K562 (cell line): ENCODE measurements around the gene SLC22A23. TPM values are rescaled to one million over a fixed set of nuclear protein-coding genes. Genes with fewer than 3 reads are reported as not detected.

Experiments
- ARID1B ChIP-seq: fragments of 450-650 bp; IDR thresholded peaks from 2 replicates; pipeline ENCODE4 v1.6.1; 2016; ENCODE audit warnings: antibody characterized with exemption, mild to moderate bottlenecking, inconsistent platforms
- ATF1 ChIP-seq, 2 experiments: fragments of 450-650 bp in 1 of 2; IDR thresholded peaks; 2 replicates each; pipeline ENCODE4 v1.6.1; 2016; ENCODE audit warnings: missing compliant biosample characterization in 1 of 2, missing genetic modification characterization in 1 of 2
- COPS2 ChIP-seq: fragments of 450-650 bp; conservative IDR thresholded peaks from 2 replicates; pipeline ENCODE4 v1.6.1; 2016; ENCODE audit warnings: mild to moderate bottlenecking, moderate library complexity
- CREM ChIP-seq: IDR thresholded peaks from 2 replicates; pipeline ENCODE4 v1.6.1; 2014; ENCODE audit warnings: antibody characterized with exemption, low read depth
- CSDE1 ChIP-seq, 2 experiments: fragments of 450-650 bp; IDR thresholded peaks; 2 replicates each; pipeline ENCODE4 v1.6.1; 2016; ENCODE audit warnings: mild to moderate bottlenecking in 1 of 2
- MLLT1 ChIP-seq, 2 experiments: fragments of 450-650 bp; IDR thresholded peaks; 2 replicates each; pipeline ENCODE4 v1.6.1; 2016
- RAD51 ChIP-seq: fragments of 450-650 bp; IDR thresholded peaks from 2 replicates; pipeline ENCODE4 v1.7.1; 2016; ENCODE audit warnings: low read depth, mild to moderate bottlenecking, borderline replicate concordance
- SIN3B ChIP-seq: fragments of 450-650 bp; IDR thresholded peaks from 2 replicates; pipeline ENCODE4 v1.6.1; 2017; ENCODE audit warnings: low read depth, mild to moderate bottlenecking, moderate library complexity
- SP2 ChIP-seq: IDR thresholded peaks from 2 replicates; pipeline ENCODE4 v1.6.1; 2011; ENCODE audit warnings: mild to moderate bottlenecking, low read depth, low read length, moderate library complexity; ENCODE audit not compliant: poor library complexity, severe bottlenecking; ENCODE audit errors: extremely low read depth
- SRSF7 ChIP-seq: fragments of 200-400 bp; formaldehyde crosslinking; optimal IDR thresholded peaks from 2 replicates; pipeline ENCODE3; 2017; ENCODE audit warnings: mild to moderate bottlenecking, low read depth, low read length
- YBX1 ChIP-seq: fragments of 450-650 bp; IDR thresholded peaks from 2 replicates; pipeline ENCODE4 v1.7.1; 2016; ENCODE audit warnings: mild to moderate bottlenecking
- ZBTB11 ChIP-seq, 3 experiments: fragments of 200-800 bp in 1 of 3; fragments of 250-450 bp in 1 of 3; fragments of 450-650 bp in 1 of 3; sonication (Bioruptor Pico) in 1 of 3; sonication (Bioruptor generic) in 1 of 3; formaldehyde crosslinking in 1 of 3; IDR thresholded peaks; 2 replicates each; pipeline versions ENCODE4 v1.6.1 to v1.8.0; 2016 to 2022; ENCODE audit warnings: mild to moderate bottlenecking in 2 of 3, missing genetic modification characterization in 2 of 3, missing compliant biosample characterization in 1 of 3, moderate library complexity in 1 of 3
- ZBTB2 ChIP-seq: fragments of 450-650 bp; IDR thresholded peaks from 2 replicates; pipeline ENCODE4 v1.6.1; 2016; ENCODE audit warnings: antibody characterized with exemption
- ZNF239 ChIP-seq: fragments of 250-450 bp; sonication (Bioruptor Pico); IDR thresholded peaks from 2 replicates; pipeline ENCODE4 v1.4.0; 2020; ENCODE audit warnings: mild to moderate bottlenecking
- ZNF408 ChIP-seq: fragments of 250-450 bp; sonication (Bioruptor Pico); IDR thresholded peaks from 2 replicates; pipeline ENCODE4 v1.4.0; 2020; ENCODE audit warnings: low read depth, mild to moderate bottlenecking, moderate library complexity
- ZNF766 ChIP-seq: fragments of 200-800 bp; sonication (Bioruptor generic); conservative IDR thresholded peaks from 2 replicates; pipeline ENCODE4 v1.6.1; 2016; ENCODE audit warnings: missing genetic modification characterization, missing compliant biosample characterization
- polyA plus RNA-seq, 8 experiments: library from polyadenylated mRNA; depleted of rRNA in 4 of 8; stranded (reverse) in 5 of 8; unstranded in 3 of 8; fragments of >200 nt; fragmentation: Nextera tagmentation in 2 of 8; fragmentation: Illumina TruSeq in 1 of 8; extraction: Ambion mirVana in 2 of 8; extraction: Trizol in 1 of 8; gene quantifications; 2 replicates each; pipeline versions ENCODE4 v1.2.1 to v1.2.3, GENCODE V29; 2011 to 2014; ENCODE audit warnings: inconsistent platforms in 1 of 8, missing spikeins in 1 of 8
- total RNA-seq, 7 experiments: library from RNA; depleted of rRNA in 6 of 7; stranded (reverse); fragments of >200 nt in 6 of 7; fragmentation: Illumina TruSeq in 2 of 7; extraction: Trizol in 2 of 7; gene quantifications; 2 replicates each; pipeline versions ENCODE4 v1.2.1 to v1.2.3, GENCODE V29; 2011 to 2021; ENCODE audit warnings: low replicate concordance in 1 of 7
- TF ChIP-seq, protein P1 (sequence below): sonication (generic); formaldehyde crosslinking; IDR thresholded peaks from 2 replicates; pipeline ENCODE4 v1.8.1; 2023; ENCODE audit warnings: mild to moderate bottlenecking, missing genetic modification reagents

SLC22A23 gene
- total and polyA plus RNA-seq, 9 of the 15 experiments (the other 6 are each of a cell fraction or from before 2014, with no cell fraction given): 0.30 to 8.7 (median 2.5) TPM

DNA sequence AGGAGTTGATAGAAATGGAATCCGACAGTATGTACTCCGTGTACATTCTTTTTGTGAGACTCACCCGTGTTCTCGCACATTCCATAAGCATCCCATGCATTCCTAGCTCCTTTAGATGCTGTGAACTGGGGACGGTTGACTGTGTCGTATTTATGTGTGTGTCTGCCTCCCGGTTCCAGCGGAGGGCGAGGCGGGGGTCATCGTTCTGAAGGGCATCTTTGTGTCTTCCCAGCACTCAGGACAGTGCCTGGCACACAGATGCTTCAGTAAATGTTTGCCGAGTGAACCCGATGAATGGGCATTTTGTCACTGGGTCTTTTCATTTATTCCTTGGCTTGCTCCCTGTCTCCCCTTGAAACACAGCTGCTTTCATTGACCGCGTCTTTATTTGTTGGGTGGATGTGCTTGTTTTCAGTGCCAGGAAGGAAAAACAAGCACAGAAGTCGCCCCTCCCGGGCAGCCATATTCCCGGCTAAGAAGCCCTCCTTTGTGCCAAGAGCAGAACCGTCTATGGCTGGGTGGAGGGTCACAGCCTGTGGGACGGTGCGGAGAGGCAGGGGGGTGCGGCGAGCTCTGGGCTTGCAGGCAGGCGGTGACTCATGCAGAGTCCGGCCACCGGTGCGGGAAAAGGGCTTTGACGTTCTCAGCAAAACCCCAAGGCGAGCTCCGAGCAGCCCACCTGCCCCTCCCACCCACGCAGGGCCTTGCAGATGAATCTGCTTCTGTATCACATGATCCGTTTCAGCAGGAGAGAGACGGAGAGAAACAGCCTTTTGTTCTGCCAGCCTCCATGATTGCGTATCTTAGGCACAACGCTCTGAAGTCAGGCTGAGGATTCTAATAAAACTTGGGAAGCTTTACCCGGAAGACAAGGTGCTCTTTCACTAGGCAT, 209.3 kb downstream of the SLC22A23 start (continued):
- TF ChIP-seq SP2: no peak
- TF ChIP-seq RAD51: peak; percentile 63
- 0 out of 4 replicates have a peak, but pooled peaks of 1 of the 2 experiments have one; percentile 17 for TF ChIP-seq MLLT1 (IDR thresholded peaks at IDR 0.05)
- TF ChIP-seq ZBTB11 (CRISPR knock-in tag; IDR thresholded peaks at IDR 0.05): no peak
- TF ChIP-seq CSDE1 (IDR thresholded peaks at IDR 0.05): no peak
- no peak for TF ChIP-seq ZBTB2
- no peak for TF ChIP-seq ZNF408 (CRISPR knock-in tag)
- no peak for TF ChIP-seq SRSF7
- TF ChIP-seq ATF1 (CRISPR knock-in tag; IDR thresholded peaks at IDR 0.05): no peak
- 0 out of 2 replicates have a peak, but pooled peaks have one; percentile 35 for TF ChIP-seq ATF1 (tag; IDR thresholded peaks at IDR 0.05)
- TF ChIP-seq YBX1: no peak
- no peak for TF ChIP-seq COPS2
- TF ChIP-seq ZNF766 (CRISPR knock-in tag): no peak
- peak; percentile 59; the same call in 1 of the 2 replicates for TF ChIP-seq CREM
- peak; percentile 61 for TF ChIP-seq ARID1B
- TF ChIP-seq, protein P1, sequence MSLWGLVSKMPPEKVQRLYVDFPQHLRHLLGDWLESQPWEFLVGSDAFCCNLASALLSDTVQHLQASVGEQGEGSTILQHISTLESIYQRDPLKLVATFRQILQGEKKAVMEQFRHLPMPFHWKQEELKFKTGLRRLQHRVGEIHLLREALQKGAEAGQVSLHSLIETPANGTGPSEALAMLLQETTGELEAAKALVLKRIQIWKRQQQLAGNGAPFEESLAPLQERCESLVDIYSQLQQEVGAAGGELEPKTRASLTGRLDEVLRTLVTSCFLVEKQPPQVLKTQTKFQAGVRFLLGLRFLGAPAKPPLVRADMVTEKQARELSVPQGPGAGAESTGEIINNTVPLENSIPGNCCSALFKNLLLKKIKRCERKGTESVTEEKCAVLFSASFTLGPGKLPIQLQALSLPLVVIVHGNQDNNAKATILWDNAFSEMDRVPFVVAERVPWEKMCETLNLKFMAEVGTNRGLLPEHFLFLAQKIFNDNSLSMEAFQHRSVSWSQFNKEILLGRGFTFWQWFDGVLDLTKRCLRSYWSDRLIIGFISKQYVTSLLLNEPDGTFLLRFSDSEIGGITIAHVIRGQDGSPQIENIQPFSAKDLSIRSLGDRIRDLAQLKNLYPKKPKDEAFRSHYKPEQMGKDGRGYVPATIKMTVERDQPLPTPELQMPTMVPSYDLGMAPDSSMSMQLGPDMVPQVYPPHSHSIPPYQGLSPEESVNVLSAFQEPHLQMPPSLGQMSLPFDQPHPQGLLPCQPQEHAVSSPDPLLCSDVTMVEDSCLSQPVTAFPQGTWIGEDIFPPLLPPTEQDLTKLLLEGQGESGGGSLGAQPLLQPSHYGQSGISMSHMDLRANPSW (CRISPR knock-in tag): 0 out of 2 replicates have a peak, but pooled peaks have one; percentile 55
- no peak for TF ChIP-seq ZNF239
- no peak for TF ChIP-seq SIN3B
